ENCODE results near the gene CDHR3. TPM values are rescaled to one million over a fixed set of nuclear protein-coding genes. Genes with fewer than 3 reads are reported as not detected.

Gene CDHR3
- polyA plus RNA-seq, 4 donors = 4.3 to 17.1 (median 7.1) TPM

- no peak for DNase-seq (ENCODE audit: low read depth in 4 of 4, low spot score in 2 of 4)
Measured at GRCh38 chr7:106075937-106076336, 112.9 kb downstream of the CDHR3 start.

- no peak for DNase-seq (ENCODE audit: low read depth in 4 of 4, low spot score in 2 of 4)
Measured at GRCh38 chr7:106076537-106076936, 113.5 kb downstream of the CDHR3 start.

GRCh38 chr7:106080300-106080987 lies 117.4 kb downstream of the CDHR3 start:
- DNase-seq (ENCODE audit: low read depth in 4 of 4, low spot score in 2 of 4) = no peak

GRCh38 chr7:106082087-106082854 lies 119.2 kb downstream of the CDHR3 start:
- no peak for DNase-seq (ENCODE audit: low read depth in 4 of 4, low spot score in 2 of 4)

Other genes with a start within 250 kb of the CDHR3 start
- gene ATXN7L1, start 86.7 kb upstream of the CDHR3 start, polyA plus RNA-seq (ENCODE audit: insufficient read length in 4 of 4) = 10 to 100 TPM in 3 of 4 donors, 1 to 10 TPM in 1; 8.4 to 13.7 (median 11.8) TPM
- gene SYPL1, start 149.0 kb downstream of the CDHR3 start, polyA plus RNA-seq (ENCODE audit: insufficient read length in 4 of 4) = 100 to 1,000 TPM; 110 to 156 (median 132) TPM